Caco-2 (cell line): ENCODE results near the gene CCP110. TPM values are rescaled to one million over a fixed set of nuclear protein-coding genes. Genes with fewer than 3 reads are reported as not detected.

Experiments
- BruUV-seq: library from RNA; stranded (reverse); fragments of 400-500 nt; replicated peaks from 2 replicates; lab custom pipeline; 2021; lab: Mats Ljungman, UMichigan
- CTCF ChIA-PET: fragments of 300-600 bp; sonication (Branson Sonifier 250); formaldehyde crosslinking; loops from one replicate; lab custom pipeline; 2022; ENCODE audit warnings: antibody characterized with exemption; lab: Charles Lee
- POLR2A ChIA-PET: fragments of 300-600 bp; sonication (Branson Sonifier 250); formaldehyde crosslinking; loops from one replicate; lab custom pipeline; 2022; ENCODE audit warnings: antibody characterized with exemption; lab: Charles Lee
- DNase-seq, 2 experiments: peaks; one replicate each; pipeline versions ENCODE4 v3.0.0 to v3.0.0-alpha.2; 2020 to 2022
- H3K27me3 ChIP-seq: replicated peaks from 2 replicates; pipeline ENCODE4 v1.6.0; 2011; ENCODE audit warnings: low read length; ENCODE audit not compliant: control insufficient read depth, insufficient read depth
- H3K36me3 ChIP-seq: 2 replicates; pipeline ENCODE4 v1.5.1; 2011; ENCODE audit warnings: low read length; ENCODE audit not compliant: control insufficient read depth, insufficient read depth
- H3K4me1 ChIP-seq: fragments of 250-450 bp; sonication (Bioruptor Pico); 2 replicates; pipeline ENCODE4 v1.5.1; 2020; ENCODE audit warnings: mild to moderate bottlenecking
- H3K4me3 ChIP-seq: 2 replicates; pipeline ENCODE4 v1.5.1; 2011; ENCODE audit warnings: low read depth, mild to moderate bottlenecking, control low read depth, low read length
- H3K9me3 ChIP-seq: fragments of 250-450 bp; sonication (Bioruptor Pico); 2 replicates; pipeline ENCODE4 v1.5.1; 2020; ENCODE audit warnings: mild to moderate bottlenecking, moderate library complexity
- H3K27ac Mint-ChIP-seq: one replicate; pipeline ENCODE4 v1.8.0; 2022; ENCODE audit warnings: mixed read lengths; ENCODE audit not compliant: unreplicated experiment
- H3K27me3 Mint-ChIP-seq: one replicate; pipeline ENCODE4 v1.8.0; 2022; ENCODE audit warnings: mixed read lengths; ENCODE audit not compliant: insufficient read depth, unreplicated experiment
- H3K36me3 Mint-ChIP-seq: one replicate; pipeline ENCODE4 v1.8.0; 2022; ENCODE audit warnings: mild to moderate bottlenecking, mixed read lengths; ENCODE audit not compliant: insufficient read depth, unreplicated experiment
- H3K4me1 Mint-ChIP-seq: one replicate; pipeline ENCODE4 v1.8.0; 2022; ENCODE audit warnings: low read depth, mixed read lengths; ENCODE audit not compliant: unreplicated experiment
- H3K4me3 Mint-ChIP-seq: one replicate; pipeline ENCODE4 v1.8.0; 2022; ENCODE audit warnings: mild to moderate bottlenecking, moderate library complexity, mixed read lengths; ENCODE audit not compliant: unreplicated experiment
- H3K9me3 Mint-ChIP-seq: one replicate; pipeline ENCODE4 v1.8.0; 2022; ENCODE audit warnings: mixed read lengths; ENCODE audit not compliant: unreplicated experiment
- CTCF ChIP-seq, 2 experiments: fragments of 200-600 bp in 1 of 2; IDR thresholded peaks; 1 replicate in 1 of 2; 2 replicates in 1 of 2; pipeline versions ENCODE4 v1.5.1 to v1.8.0; 2011 to 2022; ENCODE audit warnings: antibody characterized with exemption in 1 of 2, control low read depth in 1 of 2, inconsistent platforms in 1 of 2, low read depth in 1 of 2, low read length in 1 of 2, mild to moderate bottlenecking in 1 of 2, moderate library complexity in 1 of 2; ENCODE audit not compliant: insufficient read depth in 1 of 2, severe bottlenecking in 1 of 2, unreplicated experiment in 1 of 2
- intact Hi-C: fragments of 100-400 bp; cut with micrococcal nuclease; formaldehyde crosslinking; loops from one replicate; pipeline ENCODE4 v1.10.0; 2022; ENCODE audit not compliant: unreplicated experiment
- total RNA-seq: library from RNA; stranded (reverse); gene quantifications from 2 replicates; pipeline ENCODE4 v1.2.3, GENCODE V29; 2022

CCP110 gene
- total RNA-seq, 1 experiment from 2014 or later, result 7.5 TPM

DNA sequence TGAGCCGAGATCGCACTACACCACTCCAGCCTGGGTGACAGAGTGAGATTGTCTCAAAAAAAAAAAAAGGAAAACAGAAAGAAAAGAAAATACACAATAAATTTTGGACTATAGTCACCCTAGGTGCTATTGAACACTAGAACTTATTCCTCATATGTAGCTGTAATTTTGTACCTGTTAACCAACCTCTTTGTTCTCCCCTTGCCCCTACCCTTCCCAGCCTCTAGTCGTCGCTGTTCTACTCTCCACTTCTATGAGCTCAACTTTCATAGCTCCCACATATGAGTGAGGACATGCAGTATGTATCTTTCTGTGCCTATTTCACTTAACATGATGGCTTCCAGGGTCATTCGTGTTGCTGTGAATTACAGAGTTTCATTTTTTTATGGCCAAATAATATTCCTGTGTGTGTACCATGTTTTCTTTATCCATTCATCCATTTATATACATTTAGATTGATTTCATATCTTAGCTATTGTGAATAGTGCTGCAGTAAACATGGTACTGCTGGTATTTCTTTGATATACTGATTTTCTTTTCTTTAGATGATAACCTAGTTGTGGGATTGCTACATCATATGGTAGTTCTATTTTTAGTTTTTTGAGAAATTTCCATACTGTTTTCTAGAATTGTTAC lies 60.0 kb downstream of the CCP110 start:
- Mint-ChIP-seq H3K27ac (no peak overlapping the region), H3K4me3 (no peak overlapping the region), H3K27me3 (no peaks in the 10 kb centered on the region), H3K36me3 (no peaks in the 10 kb centered on the region), H3K9me3 (no peaks in the 10 kb centered on the region), H3K4me1 (no peaks in the 10 kb centered on the region)
- Histone ChIP-seq H3K36me3 (no peaks in the 10 kb centered on the region), H3K9me3 (no peaks in the 10 kb centered on the region), H3K27me3 (no peaks in the 10 kb centered on the region), H3K4me1 (no peaks in the 10 kb centered on the region), H3K4me3 (no peak overlapping the region)
- ChIA-PET CTCF (interaction anchor here (0.5 to 1.7 kb wide), 21 partner anchors 9 to 717 kb away, joined by 3 to 21 read pairs (median 4); partner anchors contain the start of genes CCP110, GPRC5B and VPS35L), POLR2A (interaction anchor here (0.5 to 0.6 kb wide), 3 partner anchors 60 to 1180 kb away, joined by 3 to 4 read pairs (median 3); partner anchors contain the start of genes ACSM3 and CCP110)
- TF ChIP-seq CTCF (IDR thresholded peaks at IDR 0.05; ENCODE audit: insufficient read depth in 1 of 2, low read depth in 1 of 2, low read length in 1 of 2, severe bottlenecking in 1 of 2, unreplicated experiment in 1 of 2), result peak; percentile 75 to 87
- intact Hi-C loops, result no loop called here
- BruUV-seq, result no TSS peak
- DNase-seq, result peak in 1 of 2 experiments; percentile 36

DNA sequence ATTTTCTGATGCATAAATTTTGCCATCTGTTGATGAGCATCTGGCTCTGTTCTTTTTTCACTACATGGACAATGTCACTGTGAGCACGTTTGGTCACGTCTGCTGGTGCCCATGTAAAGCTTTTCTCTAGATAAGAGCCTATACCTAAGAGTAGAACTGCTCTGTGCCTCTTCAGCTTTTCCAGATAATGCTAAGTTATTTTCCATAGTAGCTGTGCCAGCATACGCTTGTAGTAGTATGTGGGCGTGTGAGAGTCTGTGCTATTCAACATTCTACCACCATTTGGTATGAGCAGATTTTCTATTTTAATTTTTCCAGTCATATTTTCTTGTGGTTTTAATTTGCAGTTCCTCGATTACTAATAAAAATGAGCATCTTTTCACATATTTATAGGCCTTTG lies 64.9 kb downstream of the CCP110 start:
- no peaks in the 10 kb centered on the region for H3K9me3 Mint-ChIP-seq
- no peaks in the 10 kb centered on the region for H3K36me3 ChIP-seq
- no peak overlapping the region for H3K4me3 ChIP-seq
- no peaks in the 10 kb centered on the region for H3K27me3 ChIP-seq
- ChIA-PET POLR2A (no interaction called here), CTCF (no interaction called here)
- H3K4me3 Mint-ChIP-seq, result no peak overlapping the region
- no TSS peak for BruUV-seq
- no peaks in the 10 kb centered on the region for H3K9me3 ChIP-seq
- H3K27ac Mint-ChIP-seq, result no peak overlapping the region
- no peak for TF ChIP-seq CTCF (IDR thresholded peaks at IDR 0.05; ENCODE audit: insufficient read depth in 1 of 2, low read depth in 1 of 2, low read length in 1 of 2, severe bottlenecking in 1 of 2, unreplicated experiment in 1 of 2)
- intact Hi-C loops, result no loop called here
- no peaks in the 10 kb centered on the region for H3K36me3 Mint-ChIP-seq
- H3K4me1 Mint-ChIP-seq, result no peaks in the 10 kb centered on the region
- no peak for DNase-seq
- no peaks in the 10 kb centered on the region for H3K4me1 ChIP-seq
- no peaks in the 10 kb centered on the region for H3K27me3 Mint-ChIP-seq

DNA sequence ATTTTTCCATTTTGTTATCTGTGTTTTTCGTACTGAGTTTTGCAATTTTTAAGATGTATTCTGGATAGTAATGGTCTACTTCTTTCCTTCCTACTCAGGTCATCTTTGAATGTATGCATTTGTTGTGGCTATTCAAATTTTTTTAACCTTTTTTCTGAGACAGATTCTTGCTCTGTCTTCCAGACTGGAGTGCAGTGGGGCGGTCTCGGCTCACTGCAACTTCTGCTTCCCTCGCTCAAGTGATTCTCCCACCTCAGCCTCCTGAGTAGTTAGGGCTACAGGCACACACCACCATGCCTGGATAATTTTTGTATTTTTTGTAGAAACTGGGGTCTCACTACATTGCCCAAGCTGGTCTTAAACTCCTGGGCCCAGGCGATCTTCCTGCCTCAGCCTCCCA lies 65.4 kb downstream of the CCP110 start:
- ChIA-PET CTCF (interaction anchor here (0.9 kb wide), 1 partner anchor 13 kb away, joined by 3 read pairs; no protein-coding TSS in a partner anchor), POLR2A (no interaction called here)
- Mint-ChIP-seq H3K27me3 (no peaks in the 10 kb centered on the region), H3K27ac (no peak overlapping the region), H3K9me3 (no peaks in the 10 kb centered on the region), H3K36me3 (no peaks in the 10 kb centered on the region), H3K4me1 (no peaks in the 10 kb centered on the region), H3K4me3 (no peak overlapping the region)
- TF ChIP-seq CTCF (IDR thresholded peaks at IDR 0.05; ENCODE audit: insufficient read depth in 1 of 2, low read depth in 1 of 2, low read length in 1 of 2, severe bottlenecking in 1 of 2, unreplicated experiment in 1 of 2), result no peak
- H3K27me3 ChIP-seq, result no peaks in the 10 kb centered on the region
- no peaks in the 10 kb centered on the region for H3K9me3 ChIP-seq
- no TSS peak for BruUV-seq
- no peaks in the 10 kb centered on the region for H3K36me3 ChIP-seq
- intact Hi-C loops, result no loop called here
- DNase-seq, result no peak
- H3K4me1 ChIP-seq, result no peaks in the 10 kb centered on the region
- no peak overlapping the region for H3K4me3 ChIP-seq
